ENCODE results near the gene SLC6A13.
"Not testable (repeated sequence)": the region's sequence is repeated elsewhere in the genome, so short reads cannot be mapped to it uniquely, and the experiment has no call there.

The SLC6A13 gene

DNA sequence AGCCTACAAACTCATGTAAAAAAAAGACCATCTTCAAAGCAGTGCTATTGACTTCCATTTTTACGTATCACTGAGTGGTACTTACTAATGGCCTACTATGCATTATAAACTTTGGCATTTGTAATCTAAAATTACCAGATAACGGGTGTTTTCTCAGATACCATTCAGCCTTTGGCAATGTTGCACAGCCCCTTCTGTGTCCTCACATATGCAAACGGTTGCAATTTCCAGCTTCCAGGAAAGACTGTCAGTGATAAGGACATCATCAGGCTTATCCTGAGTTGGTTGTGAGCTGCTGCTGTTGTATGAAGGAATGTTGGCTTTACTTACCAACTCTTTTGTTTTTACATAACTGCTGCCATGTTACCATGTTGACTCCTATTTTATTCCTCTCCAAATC lies 1.6 kb upstream of the SLC6A13 start:
- no peak for DNase-seq (ENCODE audit: low spot score)

GRCh38 chr12:263574-263973 lies 938 bp upstream of the SLC6A13 start:
- no peak for DNase-seq (ENCODE audit: low spot score)

GRCh38 chr12:262113-262512 lies 523 bp downstream of the SLC6A13 start:
- DNase-seq (ENCODE audit: low spot score) = no peak

GRCh38 chr12:257521-258321 lies 4.9 kb downstream of the SLC6A13 start:
- no peak for DNase-seq (ENCODE audit: low spot score)

DNA sequence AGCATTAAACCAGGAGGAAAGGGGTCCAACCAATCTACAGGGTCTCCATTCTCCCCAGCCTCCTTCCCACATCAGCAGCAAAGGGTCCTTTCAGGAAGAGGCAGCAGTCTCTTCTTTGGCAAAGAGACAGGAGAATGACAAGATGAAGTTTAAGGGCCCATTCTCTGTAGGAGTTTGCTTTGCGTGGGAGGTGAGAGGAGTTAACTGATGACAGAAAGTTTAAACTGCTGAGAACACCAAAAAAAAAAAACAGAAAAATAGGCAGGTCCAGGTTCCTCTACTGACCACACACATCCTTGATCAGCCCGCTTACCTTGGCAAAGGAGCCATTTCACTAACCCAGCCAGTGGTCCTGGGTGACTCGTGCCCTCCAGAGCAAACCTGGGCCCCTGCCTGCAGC lies 5.7 kb downstream of the SLC6A13 start:
- no peak for DNase-seq (ENCODE audit: low spot score)

DNA sequence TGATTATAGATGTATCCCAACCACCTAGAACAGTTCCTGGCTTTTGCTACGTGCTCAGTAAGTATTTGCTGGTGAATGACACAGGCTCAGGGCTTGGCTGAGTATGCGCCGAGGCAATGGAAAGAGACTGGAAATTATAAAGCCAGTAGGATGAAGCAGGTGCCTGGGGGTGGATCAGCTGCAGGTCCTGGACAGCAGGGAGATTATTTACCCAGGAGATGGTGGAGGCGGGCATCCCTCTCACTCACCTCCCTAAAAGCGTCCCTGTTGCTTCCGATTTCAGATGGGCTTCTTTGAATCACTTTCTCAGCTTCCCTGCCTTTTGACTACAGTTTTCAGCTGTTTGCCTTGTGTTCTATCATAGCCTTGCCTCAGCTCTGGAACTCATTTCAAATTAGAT lies 6.4 kb downstream of the SLC6A13 start:
- DNase-seq (ENCODE audit: low spot score) = no peak

- no peak for DNase-seq (ENCODE audit: low spot score)
Measured at GRCh38 chr12:254912-255311, 7.7 kb downstream of the SLC6A13 start.

- DNase-seq (ENCODE audit: low spot score) = no peak
Measured at GRCh38 chr12:254039-254438, 8.6 kb downstream of the SLC6A13 start.

DNA sequence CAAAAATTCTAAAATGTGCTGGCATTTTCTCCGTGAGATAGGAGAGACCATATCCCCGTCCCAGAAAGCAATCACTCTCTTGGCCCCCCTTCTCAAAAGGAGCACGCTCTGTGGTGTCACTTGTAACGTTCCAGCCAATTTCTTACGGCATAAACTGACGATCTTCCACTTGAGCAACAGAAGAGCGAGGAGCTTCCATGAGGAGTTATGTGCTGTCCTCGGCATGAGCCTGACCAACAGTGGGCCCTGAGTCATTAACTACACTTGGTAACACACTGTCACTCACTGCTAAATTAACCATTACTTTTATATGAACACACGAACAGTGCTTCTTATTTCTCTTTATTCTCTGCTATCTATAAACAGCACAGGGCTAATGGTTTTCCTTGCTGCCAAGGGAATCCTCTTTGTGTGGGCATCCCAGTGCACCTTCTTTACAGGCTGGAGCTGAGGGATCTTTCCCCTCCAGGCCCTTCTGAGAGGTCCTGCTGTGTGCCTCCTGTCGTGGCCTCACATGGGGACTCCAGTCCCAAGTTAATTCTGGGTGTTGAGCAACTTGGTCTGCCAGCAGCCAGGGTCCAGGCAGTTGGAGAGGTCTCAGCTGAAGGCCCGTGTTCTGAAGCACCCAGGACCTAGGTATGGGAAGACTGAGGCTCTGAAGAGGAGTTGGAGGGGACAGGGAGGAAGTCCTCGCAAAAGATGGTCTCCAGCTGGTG lies 9.4 kb downstream of the SLC6A13 start:
- DNase-seq (ENCODE audit: low spot score) = no peak

DNA sequence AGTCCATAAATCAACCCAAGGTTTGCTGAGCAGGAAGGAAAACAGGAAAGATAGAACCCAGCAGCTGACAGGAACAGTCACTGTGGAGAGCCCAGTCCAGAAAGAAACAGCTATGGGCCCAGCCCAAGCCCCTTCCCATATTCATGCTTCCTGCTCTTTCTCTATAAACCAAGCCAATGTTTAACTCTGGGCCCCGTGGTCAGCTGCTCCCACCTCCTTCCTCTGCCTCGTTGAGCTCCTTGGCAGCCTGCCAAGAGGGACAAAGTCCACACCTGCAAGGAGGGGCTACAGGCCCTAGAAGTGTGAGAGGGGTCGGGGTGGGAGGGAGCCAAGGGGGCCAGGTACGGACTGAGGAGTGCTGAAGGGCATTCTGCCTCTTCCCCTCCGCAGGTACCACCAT lies 10.0 kb downstream of the SLC6A13 start:
- no peak for DNase-seq (ENCODE audit: low spot score)

DNA sequence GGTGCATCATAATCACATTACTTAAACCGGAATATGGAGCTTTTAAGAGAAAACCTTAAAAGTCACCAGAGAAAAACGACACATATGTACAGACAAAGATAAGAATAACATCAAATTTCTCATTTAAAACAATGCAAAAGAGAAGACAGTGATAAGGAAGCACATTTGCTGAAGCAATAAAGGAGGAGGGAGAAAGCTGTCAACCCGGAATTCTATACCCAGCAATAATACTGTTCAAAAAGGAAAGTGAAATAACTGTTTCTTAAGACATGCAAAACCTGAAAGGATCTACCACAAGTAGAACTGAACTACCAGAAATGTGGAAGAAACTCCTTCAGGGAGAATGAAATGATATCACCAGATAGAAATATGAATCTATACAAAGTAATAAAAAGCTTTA lies 15.4 kb downstream of the SLC6A13 start:
- DNase-seq (ENCODE audit: low spot score) = no peak

DNA sequence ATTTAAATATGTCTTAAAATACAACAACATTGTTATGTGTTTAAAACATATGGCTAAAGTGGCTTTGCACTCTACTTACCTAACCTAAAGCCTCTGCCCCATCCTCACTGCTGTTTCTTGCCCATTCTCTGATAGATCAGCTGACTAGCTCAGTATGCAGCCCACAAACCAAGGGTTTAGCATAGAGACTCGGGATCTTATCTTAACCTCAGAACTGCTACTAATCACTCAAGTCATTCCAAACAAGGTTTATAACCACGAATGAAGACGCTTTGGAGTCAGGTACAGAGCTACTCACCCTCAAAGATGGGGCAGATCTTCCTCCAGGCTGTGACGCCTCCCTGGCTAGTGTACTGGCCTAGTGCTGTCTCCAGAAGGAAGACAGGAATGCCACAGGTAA lies 19.3 kb downstream of the SLC6A13 start:
- DNase-seq (ENCODE audit: low spot score) = no peak

DNA sequence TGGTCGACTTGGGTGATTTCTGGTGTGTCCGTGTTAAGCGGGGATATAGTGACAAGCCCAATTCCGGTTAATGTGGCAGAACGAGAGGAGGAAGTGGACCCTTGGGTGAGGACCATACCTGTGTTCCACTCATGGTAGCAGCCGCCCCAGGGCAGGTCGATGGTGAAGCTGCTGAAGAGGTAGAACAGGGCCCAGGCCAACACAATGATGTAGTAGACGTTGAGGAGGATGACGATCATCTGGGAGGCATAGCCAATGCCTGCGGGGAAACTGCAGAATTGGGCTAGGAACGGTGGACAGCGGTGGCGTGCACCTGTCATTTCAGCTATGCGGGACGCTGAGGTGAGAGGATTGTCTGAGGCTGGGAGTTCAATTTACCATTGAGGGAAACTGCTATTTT lies 20.1 kb downstream of the SLC6A13 start:
- DNase-seq (ENCODE audit: low spot score) = no peak

- no peak for DNase-seq (ENCODE audit: low spot score)
Measured at GRCh38 chr12:241266-241665, 21.4 kb downstream of the SLC6A13 start.

DNA sequence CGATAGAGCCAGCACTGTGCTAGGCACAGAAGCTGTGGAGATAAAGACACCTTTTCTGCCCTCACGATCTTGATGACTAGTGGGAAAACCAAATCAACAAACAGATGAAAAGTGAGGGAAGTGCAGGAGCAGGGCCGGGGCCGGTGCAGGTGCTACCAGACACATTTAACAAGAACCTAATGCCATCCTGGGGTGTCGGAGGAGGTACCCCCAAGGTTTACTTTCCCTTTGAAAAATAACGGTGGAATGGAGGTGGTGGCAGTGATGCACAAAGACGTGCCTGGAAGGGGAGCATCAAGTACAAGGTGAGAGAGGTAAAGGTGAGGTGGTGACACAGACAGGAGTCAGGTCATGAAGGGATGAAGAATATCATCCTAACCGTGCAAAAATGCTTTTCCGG lies 22.1 kb downstream of the SLC6A13 start:
- no peak for DNase-seq (ENCODE audit: low spot score)

GRCh38 chr12:238736-239398 lies 23.8 kb downstream of the SLC6A13 start:
- DNase-seq (ENCODE audit: low spot score) = no peak

- DNase-seq (ENCODE audit: low spot score) = no peak
Measured at GRCh38 chr12:238116-238515, 24.5 kb downstream of the SLC6A13 start.

- no peak for DNase-seq (ENCODE audit: low spot score)
Measured at GRCh38 chr12:237026-237815, 25.4 kb downstream of the SLC6A13 start.

GRCh38 chr12:236445-236844 lies 26.2 kb downstream of the SLC6A13 start:
- DNase-seq (ENCODE audit: low spot score) = no peak

- not testable (repeated sequence) for DNase-seq (ENCODE audit: low spot score)
Measured at GRCh38 chr12:235967-236366, 26.7 kb downstream of the SLC6A13 start.

- DNase-seq (ENCODE audit: low spot score) = no peak
Measured at GRCh38 chr12:234891-235415, 27.7 kb downstream of the SLC6A13 start.

DNA sequence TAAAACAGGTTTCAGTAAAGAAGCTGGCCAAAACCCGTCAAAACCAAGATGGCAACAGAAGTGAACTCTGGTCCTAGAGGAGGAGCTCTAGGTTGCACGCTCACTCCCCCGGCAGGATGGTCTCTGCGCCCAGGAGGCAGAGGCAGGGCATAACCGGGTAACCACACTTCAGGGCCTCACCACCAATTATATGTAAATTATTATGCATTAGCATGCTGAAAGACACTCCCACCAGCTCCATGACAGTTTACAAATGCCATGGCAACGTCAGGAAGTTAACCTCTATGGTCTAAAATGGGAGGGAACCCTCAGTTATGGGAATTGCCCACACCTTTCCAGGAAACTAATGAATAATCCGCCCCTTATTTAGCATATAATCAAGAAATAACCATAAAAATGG lies 28.6 kb downstream of the SLC6A13 start:
- DNase-seq (ENCODE audit: low spot score) = no peak

All from NAMALWA (cell line).